ENCODE data around the gene MAP1LC3C.
A peak's percentile ranks its signal among the peaks of the same experiment; 100 is the strongest.

Gene MAP1LC3C

DNA sequence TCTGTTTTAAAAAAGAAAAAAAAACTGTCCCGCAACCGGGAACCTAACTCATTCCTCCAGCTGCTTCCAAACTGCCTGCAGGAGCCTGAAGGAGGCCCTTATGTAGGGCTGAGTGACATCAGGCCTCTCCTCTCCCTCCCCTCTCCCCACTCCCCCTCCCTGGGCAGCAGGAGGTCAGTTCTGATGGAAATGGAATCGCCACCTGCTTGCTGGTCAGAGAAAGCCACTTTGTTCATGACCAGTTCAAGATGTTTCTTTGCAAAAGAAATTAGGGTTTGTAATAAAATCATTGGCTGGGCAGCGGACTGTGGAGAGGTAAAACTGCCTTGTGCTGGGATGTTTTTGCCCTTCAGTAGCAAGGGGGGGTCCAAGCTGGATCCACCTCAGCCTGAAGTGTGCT, at the start of gene MAP1LC3C:
MAP1LC3C (minus strand) TSS at position 73 of the 400 bp plus-strand sequence. CDS start 90 bp downstream, outside the sequence.
- no peak for DNase-seq

DNA sequence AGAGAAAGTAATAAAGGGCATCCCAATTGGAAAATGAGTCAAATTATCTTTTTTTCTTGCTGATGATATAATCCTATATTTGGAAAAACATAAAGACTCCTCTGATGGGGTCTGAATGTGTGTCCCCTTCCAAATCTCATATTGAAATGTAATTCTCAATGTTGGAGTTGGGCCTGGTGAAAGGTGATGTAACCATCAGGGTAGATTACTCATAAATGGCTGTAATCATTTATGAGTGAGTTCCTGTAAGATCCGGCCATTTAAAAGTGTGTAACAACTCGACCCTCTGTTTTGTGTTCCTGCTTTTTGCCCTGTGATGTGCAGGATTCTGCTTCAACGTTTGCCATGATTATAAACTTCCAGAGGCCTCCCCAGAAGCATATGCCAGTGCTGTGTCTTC, 44.3 kb upstream of the MAP1LC3C start:
- no peak for DNase-seq

DNA sequence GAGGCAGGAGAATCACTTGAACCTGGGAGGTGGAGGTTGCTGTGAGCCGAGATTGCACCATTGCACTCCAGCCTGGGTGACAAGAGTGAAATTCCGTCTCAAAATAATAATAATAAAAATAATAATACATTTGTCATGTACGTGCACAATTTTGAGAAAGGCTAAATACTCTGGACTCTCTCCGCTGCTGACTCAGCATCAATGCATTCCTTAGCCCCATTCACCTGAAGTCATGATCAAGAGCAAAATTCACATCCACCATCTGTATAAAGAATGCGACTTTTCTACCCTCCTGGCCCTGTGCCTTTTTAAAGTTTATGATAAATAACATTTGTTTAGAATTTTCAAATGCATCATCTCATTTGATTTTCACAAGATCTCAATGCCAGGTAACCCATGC, 35.5 kb upstream of the MAP1LC3C start:
- no peak for DNase-seq

DNA sequence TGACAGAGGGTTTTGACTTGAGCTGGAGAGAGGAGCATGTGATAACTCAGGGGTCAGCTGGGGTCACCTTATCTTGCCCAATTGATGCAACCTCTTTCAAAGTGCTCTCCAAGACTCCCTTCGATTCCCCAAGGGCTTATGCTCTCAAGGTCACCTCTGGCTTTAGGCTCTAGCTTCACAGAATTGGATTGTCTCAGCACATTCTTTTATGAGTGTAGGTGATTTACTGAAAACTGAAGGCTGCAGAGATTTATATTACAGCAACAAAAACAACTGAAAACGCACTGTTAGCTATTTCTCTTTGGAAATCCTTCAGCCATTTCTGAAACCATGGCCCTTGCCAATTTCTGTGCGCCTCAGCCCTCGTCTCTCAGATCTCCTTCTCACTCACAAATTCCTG, 34.5 kb upstream of the MAP1LC3C start:
- no peak for DNase-seq

DNA sequence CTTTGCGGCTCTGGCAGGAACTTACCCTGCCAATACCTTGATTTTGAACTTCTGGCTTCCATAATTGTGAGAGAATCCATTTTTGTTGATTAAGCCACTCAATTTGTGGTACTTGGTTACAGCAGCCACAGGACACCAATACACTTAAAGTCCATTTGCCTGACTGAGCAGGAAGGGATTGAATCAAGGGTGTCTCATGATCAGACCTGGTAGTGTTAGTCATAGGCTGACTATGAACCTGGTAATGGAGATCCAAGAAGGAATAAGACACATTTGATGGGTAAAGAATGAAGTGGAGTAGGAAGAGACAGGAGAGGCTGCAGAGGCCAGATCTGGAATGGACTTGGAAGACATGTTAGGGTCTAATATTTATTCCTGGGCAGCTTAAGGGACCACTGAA, 31.2 kb upstream of the MAP1LC3C start:
- DNase-seq: no peak

DNA sequence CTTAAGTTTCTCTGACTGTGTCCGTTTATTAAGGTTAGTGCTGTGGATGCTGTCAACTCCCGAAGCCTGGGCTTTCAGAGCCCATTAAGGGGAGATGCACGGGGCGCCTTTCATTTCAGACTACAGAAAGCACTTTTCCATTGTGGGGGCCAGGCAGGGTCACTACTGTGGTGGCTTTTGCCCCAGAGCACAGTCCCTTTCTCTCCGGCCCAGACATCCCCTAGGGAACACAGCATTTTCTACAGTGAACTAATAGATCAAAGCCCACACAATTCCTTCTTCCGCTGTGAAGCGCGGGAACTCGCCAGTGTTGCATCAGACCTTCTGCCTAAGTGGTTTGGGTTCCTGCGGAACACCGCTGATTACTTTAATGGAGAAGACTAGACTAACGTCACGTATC, 26.8 kb upstream of the MAP1LC3C start:
- DNase-seq: no peak

DNA sequence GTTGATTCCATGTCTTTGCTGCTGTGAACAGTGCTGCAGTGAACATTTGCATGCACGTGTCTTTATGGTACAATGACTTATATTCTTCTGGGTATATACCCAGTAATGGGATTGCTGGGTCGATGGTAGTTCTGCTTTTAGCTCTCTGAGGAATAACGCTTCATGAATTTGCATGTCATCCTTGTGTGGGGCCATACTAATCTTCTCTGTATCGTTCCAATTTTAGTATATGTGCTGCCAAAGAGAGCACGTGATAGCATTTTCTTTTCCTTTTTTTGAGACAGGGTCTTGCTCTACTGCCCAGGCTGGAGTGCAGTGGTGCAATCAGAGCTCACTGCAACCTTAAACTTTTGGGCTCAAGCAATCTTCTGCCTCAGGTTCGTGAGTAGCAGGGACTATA, 24.9 kb upstream of the MAP1LC3C start:
- no peak for DNase-seq

DNA sequence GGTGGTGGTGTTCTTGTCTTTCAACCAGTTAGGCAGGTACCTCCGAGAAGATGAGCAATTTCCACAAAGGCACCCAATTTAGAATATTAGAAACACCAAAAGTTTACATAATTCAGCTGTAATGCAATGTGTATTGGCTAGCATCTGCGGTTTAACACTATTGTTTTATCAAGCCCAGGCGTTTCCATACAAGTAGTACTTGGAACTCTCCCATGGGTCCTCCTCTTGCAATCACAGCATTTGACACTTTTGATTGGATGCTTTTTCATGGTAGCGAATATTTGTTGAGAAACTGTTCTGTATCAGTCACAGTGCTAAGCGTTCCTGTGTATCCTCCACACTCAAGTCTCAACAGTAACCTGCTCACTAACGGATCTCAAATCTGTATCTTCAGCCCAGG, 20.1 kb upstream of the MAP1LC3C start:
- DNase-seq: no peak

DNA sequence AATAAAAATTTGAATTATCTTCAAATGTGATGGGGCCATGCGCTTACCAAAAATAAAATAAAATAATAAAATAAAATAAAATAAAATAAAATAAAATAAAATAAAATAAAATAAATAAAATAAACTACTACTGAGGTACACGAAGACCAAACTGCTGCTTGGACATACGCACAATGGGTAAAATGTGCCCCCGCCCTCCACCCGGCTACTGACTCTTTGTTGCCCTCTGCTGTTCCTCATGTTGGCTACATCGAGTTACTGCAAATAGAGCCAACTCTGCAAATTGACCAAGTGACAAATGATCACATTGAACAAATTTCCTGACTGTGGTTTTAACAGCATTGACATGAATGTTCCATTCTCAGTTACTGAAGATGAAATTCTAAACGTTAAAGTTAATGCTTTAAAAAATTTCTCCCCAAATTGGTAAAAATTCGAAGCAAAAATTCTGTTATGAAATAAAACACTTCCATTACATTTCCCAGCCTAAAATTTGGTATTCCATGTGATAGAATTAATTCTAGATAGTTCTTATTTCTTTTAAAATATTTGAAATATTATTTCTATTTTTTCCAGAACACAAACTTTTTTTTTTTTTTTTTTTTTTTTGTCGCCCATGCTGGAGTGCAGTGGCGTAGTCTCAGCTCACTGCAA, 18.8 kb upstream of the MAP1LC3C start:
- peak; percentile 73 for DNase-seq

DNA sequence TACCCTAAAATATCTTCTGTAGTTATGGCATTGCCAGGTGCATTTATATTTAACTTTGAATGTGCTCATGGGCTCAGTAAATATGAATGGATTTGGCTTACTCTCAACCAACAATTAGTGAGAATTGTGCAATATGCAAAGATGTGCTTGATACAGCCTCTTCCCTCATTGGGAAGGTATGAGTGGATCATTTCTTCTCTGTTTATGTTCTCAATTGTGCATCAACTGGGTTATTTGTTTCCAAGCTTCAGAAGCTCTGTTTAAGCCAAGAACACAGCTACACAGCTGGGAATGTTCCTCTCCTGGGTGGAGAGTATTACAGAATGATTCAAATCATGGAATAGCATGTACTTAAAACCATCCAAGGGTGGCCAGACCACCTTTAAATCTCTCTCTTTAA, 17.6 kb upstream of the MAP1LC3C start:
- DNase-seq: no peak

DNA sequence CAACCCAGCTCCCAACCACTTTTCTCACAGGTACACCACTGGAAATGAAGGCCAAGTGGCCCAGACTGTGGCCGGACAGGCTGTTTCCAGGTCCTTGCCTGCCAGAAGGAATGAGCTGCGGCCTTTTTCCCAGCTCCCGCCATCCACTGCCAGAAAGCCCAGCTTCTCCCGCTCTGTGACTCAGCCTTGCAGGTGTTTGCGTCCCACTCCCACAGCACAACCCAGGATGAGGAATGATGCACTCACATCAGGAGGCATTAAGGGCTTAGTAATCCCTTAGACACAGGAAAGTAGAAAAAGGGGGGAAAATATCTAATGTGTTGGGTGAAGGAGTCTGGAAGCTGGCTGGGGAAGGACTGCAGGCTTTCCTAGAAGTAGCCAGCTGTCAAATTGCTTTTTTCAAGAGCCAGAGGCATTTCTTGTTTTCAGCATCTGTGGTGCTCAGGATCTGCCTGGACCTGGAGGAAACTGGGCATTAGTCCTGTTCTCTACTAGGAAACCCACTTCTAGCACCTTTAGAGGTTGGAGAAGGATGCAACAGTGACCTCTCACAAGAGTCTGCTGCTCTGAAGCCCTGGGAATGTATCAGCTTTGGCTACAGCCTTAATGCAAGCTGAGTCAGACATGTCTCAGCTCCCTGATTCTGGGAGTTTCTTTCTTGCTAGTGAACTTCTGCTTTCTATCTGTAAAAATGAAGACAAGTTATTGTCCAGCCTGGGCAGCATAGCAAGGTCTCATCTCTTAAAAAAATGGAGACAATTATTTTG, 13.2 kb upstream of the MAP1LC3C start:
- no peak for DNase-seq

DNA sequence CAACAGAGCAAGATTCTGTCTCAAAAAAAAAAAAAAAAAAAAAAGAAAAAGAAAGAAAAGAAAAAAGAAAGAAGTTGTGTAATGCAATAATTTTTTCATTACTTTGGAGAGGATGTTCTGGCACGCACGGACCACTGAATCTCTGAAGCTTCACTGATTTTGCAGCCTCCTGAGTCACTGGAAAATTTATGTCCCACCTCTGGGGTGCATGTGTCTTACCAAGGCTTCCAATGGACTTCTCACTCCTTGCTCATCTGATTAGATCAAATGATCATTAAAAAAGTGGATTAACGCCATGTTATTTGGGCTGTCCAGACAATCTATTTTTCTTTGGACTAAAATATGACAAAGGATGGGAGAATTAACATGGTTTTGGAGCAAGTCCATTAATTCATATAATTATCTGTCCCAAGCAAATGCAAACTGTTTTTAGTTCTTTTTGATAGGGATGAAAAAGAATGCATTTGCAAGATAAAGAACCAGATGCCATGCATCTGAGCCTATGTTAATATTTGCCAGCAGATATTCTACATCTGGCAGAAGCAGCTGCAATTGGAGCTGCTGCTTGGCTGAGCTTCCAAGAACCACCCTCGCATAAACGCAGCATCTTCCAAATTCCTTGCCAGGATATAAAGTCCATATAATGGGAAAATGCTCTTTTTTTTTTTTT, 10.1 kb upstream of the MAP1LC3C start:
- no peak for DNase-seq

DNA sequence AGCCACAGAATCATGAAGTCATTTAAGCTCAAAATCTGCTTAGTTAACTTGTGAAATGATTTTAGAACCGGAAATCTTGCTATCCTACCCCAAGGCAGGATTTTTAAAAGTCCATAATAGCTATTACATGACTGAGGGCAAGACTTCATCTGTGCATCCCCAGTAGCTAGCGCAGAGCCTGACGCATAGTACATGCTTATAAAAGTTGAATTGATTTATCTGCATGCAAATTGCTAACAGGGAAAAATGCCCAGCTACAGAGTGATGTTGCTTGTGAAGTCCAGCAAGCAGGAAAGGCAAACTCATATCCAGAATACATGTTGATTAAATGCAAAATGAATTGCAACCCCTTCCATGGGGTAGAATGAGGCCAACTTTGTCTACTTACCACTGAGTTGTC, 8.1 kb upstream of the MAP1LC3C start:
- DNase-seq: no peak

DNA sequence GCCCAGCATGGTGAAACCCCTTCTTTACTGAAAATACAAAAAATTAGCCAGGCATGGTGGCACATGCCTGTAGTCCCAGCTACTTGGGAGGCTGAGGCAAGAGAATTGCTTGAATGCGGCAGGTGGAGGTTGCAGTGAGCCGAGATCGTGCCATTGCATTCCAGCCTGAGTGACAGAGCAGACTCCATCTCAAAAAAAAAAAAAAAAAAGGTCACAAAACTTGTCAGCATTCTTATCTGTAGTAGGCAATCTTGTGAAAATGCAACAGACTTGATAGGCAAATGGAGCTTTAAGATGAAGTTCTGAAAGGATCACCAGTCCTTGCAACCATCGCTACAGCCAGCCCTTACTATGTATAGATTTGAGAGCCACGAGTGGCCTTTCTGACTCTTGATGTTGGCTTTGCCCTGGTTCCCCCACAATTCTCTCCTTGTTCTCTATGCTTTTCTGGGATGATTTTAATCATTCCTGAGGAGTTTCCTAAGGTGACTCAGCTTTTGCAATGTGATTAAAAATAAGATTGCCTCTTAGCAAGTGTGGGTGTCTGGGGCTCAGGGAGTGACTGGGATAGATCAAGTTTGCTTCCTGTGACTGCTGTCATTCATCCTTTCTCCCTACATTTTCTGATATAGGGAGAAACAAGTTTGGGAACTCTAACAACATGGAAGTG, 7.1 kb upstream of the MAP1LC3C start:
- no peak for DNase-seq

DNA sequence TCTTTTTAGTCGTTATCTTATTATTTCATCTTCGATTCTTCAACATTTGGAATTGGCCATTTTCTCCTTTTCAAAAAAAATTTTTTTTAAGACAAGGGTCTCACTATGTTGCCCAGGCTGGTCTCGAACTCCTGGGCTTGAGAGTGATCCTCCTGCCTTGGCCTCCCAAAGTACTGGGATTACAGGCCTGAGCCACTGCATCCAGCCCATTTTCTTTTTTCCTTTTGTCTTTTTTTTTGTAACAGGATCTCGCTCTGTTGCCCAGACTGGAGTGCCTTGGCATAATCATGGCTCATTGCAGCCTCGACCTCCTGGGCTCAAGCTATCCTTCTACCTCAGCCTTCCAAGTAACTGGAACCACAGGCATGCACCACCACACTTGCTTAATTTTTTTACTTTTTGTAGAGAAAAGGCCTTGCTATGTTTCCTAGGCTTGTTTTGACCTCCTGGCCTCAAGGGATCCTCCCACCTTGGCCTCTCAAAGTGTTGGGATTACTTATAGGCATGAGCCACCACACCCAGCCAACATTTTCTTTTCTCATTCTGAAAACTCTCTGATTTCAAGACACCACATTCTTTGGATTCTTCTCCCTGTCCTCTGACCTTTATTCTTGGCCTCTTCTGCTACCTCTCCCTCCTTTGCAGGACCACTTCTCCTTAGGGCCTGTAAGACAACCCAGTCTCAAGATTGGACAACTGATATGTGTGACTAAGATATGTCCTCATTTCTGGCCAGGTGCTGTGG, 6.0 kb upstream of the MAP1LC3C start:
- DNase-seq: no peak

DNA sequence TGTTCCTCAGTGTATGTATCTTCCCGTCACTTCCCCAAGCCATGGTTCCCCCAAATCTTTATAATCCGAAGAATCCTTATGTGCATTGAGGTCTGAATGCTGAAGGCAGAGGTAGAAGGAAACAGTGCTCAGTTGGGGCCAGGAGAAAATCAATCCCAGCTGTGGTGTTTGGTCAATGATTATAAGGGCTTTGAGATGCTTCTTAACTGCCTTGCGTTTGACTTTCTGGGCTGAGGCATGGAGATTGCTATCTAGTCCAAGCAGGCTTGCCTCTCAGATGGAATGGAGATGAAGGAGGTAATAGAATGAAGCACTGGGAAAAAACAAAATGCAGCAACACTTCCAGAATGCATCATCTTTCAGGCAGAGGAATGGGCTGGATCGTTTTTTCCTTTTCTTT, 3.6 kb upstream of the MAP1LC3C start:
- DNase-seq: no peak

DNA sequence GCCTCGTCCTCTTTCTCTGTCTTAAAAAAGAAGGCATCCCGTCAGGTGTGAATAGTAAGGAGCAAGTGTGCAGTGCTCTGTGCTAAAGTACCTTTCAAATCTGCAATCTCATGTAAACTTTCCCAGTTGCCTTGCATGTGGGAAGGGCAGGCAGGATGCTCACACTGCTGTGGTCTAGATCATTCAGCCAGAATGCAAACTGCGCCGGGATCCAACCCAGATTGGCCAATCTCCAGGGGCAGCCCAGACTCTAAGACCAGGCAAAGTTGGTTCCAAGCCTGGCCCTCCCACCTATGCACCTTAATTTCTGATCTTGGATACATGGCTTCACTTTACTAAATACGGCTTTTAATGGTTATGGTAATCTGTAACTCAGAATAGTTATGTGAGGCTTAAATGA, 3.2 kb upstream of the MAP1LC3C start:
- DNase-seq: no peak

DNA sequence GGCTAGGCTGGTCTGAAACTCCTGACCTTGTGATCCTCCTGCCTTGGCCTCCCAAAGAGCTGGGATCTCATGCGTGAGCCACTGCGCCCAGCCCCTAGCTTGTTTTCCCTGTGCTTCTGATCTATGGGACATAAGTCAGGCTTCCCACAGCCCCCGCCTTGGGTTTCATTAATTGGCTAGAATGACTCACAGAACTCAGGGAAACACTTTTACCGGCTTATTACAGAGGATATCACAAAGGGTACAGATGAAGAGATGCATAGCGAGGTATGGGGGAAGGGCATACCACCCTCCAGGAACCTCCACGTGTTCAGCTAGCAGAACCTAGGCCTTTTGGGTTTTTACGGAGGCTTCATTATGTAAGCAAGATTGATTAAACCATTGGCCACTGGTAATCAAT, 1.5 kb upstream of the MAP1LC3C start:
- DNase-seq: no peak

DNA sequence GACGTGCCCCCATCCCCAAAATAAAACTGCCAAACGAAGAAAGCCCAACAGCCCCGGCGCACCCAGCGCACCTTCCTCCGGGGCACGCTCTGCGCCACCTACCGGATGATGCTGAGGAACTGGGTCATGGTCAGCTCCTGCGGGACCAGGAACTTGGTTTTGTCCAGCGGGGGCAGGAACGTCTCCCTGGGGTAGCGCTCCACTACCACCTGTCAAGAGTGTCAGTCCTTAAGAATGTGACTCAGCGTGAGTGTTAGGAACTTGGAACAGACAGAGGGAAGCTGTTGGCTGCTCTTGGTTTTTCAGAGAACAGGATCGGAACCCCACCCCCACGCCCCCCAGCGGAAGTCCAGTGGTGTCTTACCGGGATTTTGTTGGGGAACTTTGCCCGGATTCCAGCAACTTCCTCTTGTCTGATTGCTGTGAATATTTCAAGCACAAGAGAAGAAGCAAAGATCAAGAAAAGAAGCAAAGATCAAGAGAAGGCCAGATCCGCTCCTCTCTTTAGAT, 431 bp downstream of the MAP1LC3C start:
- DNase-seq: peak; percentile 69

DNA sequence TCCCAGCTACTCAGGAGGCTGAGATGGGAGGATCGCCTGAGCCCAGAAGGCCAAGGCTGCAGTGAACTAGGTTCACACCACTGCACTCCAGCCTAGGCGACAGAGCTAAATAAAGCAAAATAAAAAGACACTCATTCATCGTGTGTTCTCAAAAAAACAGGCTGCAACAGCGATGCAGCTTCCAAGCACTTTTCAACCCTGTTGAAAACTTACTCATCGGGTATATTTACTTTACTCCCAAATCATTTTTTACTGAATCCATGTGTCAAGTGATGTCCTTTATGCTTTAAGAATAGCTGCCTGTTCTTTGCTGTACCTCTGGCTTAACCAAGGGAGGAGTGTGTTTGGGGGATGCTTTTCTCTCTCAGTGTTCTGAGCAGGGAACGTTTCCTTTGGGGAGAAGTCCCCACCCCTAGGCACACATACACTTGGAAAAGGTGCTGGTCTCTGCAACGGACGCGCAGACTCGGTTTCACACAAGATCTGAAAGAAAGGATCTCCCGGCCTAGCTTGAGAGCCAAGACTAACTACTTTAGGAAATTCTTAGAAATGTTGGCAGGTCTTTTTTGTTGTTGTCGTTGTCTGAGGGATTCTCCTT, 1.4 kb downstream of the MAP1LC3C start:
- no peak for DNase-seq

DNA sequence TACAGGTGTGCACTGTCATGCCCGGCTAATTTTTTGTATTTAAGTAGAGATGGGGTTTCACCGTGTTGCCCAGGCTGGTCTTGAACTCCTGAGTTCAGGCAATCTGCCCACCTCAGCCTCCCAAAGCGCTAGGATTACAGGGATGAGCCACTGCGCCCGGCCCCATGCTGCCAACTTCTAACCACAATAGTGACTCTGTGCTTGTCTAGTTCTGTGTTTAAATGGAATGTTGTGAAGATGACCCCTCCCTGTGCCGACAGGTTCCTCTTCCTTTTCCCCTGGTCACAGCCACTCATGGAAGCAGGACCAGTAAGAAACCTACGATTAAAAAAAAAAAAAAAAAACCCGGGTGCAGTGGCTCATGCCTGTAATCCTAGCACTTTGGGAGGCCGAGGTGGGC, 4.7 kb downstream of the MAP1LC3C start:
- DNase-seq: no peak

DNA sequence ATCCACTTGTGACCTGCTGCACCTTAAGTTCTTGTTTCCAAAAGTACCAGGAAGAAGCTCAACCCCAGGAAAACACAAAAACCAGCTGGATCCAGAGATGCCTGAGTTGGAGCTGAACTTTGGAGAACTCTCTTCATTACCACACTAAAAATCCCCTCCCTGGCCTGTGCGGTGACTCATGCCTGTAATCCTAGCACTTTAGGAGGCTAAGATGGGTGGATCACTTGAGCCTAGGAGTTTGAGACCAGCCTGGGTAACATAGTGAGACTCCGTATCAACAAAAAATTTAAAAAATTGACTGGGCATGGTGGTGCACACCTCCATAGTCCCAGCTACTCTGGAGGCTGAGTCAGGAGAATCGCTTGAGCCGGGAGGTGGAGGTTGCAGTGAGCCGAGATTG, 6.2 kb downstream of the MAP1LC3C start:
- DNase-seq: no peak

Data from NCI-H2227 treated with DMSO at 0.1 percent for 48 hours (cell line).